GM18858 (cell line): ENCODE data around the gene RBFA.

ENCODE experiments used
- ATAC-seq: cut with Tn5 transposase; IDR thresholded peaks from one replicate; pipeline ENCODE4 v1.9.1; 2021; ENCODE audit not compliant: unreplicated experiment

Gene RBFA

GRCh38 chr18:80070825-80071224 lies 36.6 kb downstream of the RBFA start:
- ATAC-seq = no peak

GRCh38 chr18:80074183-80074582 lies 39.9 kb downstream of the RBFA start:
- ATAC-seq = no peak

- no peak for ATAC-seq
Measured at GRCh38 chr18:80074697-80075096, 40.5 kb downstream of the RBFA start.

- ATAC-seq = no peak
Measured at GRCh38 chr18:80075940-80076339, 41.7 kb downstream of the RBFA start.

- no peak for ATAC-seq
Measured at GRCh38 chr18:80076379-80076778, 42.1 kb downstream of the RBFA start.

GRCh38 chr18:80077873-80078272 lies 43.6 kb downstream of the RBFA start:
- no peak for ATAC-seq
